ENCODE results near the gene ERCC6L.
A peak's percentile ranks its signal among the peaks of the same experiment; 100 is the strongest.

Gene ERCC6L

DNA sequence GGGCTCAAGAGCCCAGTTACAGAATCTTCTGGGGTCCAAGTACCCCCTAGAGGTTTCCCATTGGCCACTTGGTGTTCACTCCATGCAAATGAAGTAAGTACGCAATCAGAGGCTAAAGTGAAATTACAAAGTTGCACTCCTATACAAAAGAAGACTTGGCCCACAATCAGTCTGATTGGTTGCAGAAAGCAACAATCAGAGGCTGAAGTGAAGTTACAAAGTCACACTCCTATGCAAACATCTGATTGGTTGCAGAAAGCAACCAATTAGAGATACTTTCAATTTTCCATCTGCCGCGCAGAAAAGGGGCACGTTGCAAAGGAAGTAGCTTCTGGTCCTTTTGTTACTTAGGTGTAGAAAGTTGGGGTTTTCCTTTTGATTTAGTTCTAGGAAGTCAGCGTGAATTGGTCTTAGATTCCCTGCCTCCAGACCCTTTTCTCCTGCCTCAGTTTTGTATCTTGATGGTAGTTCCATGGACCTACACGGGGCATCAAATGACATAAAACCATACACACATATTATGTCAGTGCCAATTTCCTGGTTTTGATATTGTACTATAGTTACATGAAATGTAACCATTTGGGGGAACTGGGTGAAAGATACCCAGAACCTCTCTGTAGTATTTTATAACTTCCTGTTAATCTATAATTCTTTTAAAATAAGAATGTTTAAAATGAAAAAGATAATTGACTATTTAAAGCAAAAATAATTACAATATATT lies 69.7 kb downstream of the ERCC6L start:
- peak; percentile 1 for DNase-seq (ENCODE audit: low spot score)

DNA sequence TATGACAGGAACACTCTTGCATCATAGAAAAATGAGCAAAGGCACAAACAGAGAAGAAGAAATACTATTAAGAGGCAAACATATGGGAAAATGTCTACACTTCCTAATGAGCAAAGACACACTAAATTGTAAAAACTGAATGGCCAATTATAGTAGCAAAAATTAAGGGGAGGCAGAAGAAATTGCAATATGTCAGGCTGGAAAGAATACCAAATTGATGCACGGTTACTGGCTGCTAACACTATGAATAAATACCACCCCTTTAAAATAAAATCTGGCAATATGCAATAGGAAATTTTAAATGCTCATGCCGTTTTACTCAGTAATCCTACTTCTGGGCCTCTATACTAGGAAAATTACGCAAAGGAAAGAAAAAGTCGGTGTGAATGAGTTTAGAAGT lies 73.3 kb downstream of the ERCC6L start:
- DNase-seq (ENCODE audit: low spot score): no peak

- no peak for DNase-seq (ENCODE audit: low spot score)
Measured at GRCh38 chrX:72159769-72160168, 79.1 kb downstream of the ERCC6L start.

GRCh38 chrX:72158773-72159172 lies 80.1 kb downstream of the ERCC6L start:
- DNase-seq (ENCODE audit: low spot score): no peak

Measured in Ammon's horn (tissue), 1 donor.